GM12874 (cell line): ENCODE results near the gene SPRR4.

Experiments
- TF ChIP-seq, protein P1 (sequence below): IDR thresholded peaks from 2 replicates; pipeline ENCODE4 v1.5.1; 2011; ENCODE audit warnings: low read depth, mild to moderate bottlenecking, control low read depth, low read length, moderate library complexity; ENCODE audit not compliant: insufficient read depth

Gene SPRR4

GRCh38 chr1:152941037-152941711 lies 29.3 kb upstream of the SPRR4 start:
- TF ChIP-seq, protein P1, sequence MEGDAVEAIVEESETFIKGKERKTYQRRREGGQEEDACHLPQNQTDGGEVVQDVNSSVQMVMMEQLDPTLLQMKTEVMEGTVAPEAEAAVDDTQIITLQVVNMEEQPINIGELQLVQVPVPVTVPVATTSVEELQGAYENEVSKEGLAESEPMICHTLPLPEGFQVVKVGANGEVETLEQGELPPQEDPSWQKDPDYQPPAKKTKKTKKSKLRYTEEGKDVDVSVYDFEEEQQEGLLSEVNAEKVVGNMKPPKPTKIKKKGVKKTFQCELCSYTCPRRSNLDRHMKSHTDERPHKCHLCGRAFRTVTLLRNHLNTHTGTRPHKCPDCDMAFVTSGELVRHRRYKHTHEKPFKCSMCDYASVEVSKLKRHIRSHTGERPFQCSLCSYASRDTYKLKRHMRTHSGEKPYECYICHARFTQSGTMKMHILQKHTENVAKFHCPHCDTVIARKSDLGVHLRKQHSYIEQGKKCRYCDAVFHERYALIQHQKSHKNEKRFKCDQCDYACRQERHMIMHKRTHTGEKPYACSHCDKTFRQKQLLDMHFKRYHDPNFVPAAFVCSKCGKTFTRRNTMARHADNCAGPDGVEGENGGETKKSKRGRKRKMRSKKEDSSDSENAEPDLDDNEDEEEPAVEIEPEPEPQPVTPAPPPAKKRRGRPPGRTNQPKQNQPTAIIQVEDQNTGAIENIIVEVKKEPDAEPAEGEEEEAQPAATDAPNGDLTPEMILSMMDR, result no peak

- TF ChIP-seq, protein P1, result no peak
Measured at GRCh38 chr1:152942161-152942560, 28.3 kb upstream of the SPRR4 start.

DNA sequence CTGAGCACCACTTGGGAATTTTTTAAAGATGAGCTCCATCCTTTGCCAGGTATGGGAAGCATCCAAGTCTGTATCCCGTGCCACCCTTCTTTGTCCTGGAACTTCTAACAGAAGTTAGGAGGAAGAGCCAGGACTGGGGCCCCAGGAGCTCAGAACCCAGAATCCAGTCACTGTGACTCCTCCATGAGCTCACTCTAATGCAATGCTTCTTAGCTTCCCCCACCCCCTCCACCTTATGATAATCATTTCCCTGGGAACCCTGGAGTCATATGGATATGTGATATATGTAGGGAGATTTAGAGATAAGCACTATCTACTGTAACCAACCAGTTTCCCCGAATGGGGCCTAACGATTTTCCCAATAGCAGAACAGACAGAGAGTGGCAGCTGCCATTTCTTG lies 24.2 kb upstream of the SPRR4 start:
- TF ChIP-seq, protein P1, result no peak

GRCh38 chr1:152946651-152947256 lies 23.7 kb upstream of the SPRR4 start, which contains the start of gene SPRR5:
Gene SPRR5 (plus strand): TSS chr1:152947206. CDS start chr1:152948555, 1,349 bp downstream.
- TF ChIP-seq, protein P1, result no peak

GRCh38 chr1:152951711-152952110 lies 18.7 kb upstream of the SPRR4 start:
- TF ChIP-seq, protein P1, result no peak

DNA sequence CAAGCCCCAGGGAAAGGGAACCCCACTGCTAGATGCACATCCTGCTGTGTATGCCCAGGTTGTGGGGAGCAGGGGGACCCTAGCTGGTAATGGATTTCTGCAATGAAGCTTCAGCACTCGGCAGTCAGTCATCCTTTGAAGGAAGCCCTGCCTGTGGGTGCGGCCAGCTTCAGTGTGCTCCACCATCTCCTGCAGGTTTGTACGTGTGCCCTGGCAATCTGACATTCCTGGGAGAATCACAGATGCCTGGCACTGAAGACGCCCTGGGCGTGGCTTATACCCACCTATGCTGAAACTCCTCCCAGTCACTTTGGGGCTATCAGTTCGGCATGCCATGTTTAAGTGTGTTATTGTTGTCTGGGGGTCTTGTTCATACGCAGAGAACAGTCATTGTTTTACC lies 16.7 kb upstream of the SPRR4 start:
- TF ChIP-seq, protein P1, result no peak

- TF ChIP-seq, protein P1, result no peak
Measured at GRCh38 chr1:152954436-152954835, 16.0 kb upstream of the SPRR4 start.
